GM04504 (cell line): Measurements from ENCODE around the gene RPL21.
"Not testable (repeated sequence)": the region's sequence is repeated elsewhere in the genome, so short reads cannot be mapped to it uniquely, and the experiment has no call there.

Source experiments
- DNase-seq: peaks from one replicate; pipeline ENCODE4 v3.0.0-alpha.2; 2012; ENCODE audit warnings: low read depth

Gene RPL21

DNA sequence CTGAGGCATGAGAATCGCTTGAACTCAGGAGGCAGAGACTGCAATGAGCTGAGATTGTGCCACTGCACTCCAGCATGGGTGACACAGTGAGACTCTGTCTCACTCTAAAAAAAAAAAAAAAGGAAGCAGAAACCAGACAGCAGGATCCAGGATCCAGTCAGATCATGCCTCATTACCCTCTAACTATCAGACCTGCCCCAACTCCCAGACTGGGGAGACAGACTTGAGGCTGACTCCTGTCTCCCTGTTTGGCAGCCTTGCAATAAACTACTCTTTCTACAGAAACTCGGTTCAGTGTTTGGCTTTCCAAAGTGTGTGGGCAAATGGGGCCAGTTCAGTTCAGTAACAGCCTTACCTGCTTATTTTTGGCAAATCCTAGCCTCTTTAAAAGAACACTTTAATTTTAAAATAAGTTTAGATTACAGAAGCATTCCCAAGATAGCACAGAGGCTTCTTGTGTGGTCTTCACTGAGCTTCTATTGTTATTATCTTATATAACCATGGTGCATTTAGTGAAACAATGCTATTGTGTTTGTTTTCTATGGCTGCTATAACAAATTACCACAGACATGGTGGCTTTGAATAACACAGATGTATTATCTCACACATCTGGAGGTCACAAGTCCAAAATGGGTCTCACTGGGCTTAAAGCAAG lies 37.8 kb downstream of the RPL21 start:
- no peak for DNase-seq

DNA sequence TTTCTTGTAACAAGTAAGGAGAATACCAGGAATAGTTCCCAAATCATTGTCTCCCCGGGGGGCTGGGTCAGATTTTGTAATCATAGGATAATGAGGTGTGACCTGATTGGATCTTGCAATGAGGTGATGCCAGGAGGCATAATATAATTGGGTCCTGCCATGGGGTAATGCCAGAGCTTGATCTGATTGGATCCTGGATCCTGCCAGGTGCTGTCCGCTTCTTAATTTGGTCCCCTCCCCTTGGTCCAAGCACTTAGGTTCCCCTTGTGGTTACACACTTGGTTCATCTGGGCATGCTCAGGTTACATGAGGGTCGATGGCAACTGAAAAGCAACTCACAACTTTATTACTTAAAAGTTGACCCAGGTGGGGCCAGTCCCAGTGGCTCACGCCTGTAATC lies 39.4 kb downstream of the RPL21 start:
- DNase-seq, result no peak

DNA sequence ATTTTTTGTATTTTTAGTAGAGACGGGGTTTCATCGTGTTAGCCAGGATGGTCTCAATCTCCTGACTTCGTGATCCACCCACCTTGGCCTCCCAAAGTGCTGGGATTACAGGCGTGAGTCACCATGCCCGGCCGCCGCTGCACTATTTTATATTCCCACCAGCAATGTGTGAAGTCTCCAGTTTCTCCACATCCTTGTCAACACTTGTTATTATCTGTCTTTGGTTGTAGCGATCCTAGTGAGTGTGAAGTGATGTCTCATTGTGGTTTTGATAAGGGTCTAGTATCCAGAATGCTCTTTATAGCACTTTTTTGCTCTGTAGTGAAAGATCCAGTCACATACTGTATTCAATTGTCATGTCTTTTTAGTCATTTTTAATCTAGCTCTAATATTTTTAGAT lies 40.6 kb downstream of the RPL21 start:
- not testable (repeated sequence) for DNase-seq

DNA sequence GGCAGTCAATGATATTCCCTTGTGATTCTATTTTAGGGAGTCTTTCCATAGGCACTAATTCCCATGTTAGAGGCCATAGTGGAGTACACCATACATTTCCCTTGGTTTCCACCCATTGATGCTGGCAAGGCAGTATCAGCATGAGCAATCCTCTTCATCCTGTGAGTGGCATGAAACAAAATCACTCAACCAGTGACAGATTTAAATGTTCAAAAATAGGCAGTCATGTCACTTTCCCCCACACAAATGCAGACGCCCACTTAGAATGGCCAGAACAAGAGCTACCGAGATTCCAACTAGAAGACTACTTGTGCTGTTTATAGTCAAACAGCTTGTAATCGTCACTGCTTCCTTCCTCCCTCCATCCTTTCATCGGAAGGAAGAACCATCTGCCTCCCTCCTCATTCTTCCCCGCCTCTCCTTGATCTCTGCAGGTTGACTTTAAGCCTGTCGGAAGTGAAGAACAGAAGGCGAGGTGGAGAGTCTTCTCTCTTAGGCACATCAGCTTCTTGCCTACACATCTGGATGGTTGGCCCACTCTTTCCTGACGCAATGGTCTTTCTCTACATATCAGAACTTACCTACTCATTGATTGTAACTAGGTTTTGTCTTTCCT lies 41.8 kb downstream of the RPL21 start:
- no peak for DNase-seq

DNA sequence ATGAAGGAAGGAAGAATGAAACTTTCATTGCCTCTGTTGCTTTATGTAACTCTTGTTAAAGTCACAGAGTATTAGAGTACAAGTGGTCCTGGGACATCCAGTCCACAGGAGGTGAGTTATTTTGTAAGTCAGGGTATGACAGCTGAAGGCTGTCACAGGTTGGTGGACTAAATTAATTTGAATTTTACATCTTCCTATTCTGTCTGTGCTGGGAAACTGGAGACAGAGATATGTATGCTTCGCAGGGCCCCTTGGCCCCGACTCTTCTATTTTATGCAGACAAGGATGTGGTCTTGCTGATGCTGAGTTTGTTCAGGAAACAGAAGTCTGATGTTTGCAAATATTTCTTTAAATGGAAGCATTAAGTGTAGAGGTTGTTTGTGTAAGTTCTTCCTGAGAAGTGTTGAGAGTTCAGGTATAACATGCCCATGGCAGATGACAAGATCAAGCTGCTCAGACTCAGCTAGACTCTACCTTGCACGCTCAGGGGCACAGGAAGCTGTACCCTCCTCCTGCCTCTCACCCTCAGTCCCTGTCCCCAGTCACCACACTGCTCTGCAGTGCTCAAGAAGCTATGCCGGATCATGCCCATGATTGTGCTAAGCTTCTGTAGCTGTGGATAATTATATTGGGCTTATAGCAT lies 42.6 kb downstream of the RPL21 start:
- no peak for DNase-seq

DNA sequence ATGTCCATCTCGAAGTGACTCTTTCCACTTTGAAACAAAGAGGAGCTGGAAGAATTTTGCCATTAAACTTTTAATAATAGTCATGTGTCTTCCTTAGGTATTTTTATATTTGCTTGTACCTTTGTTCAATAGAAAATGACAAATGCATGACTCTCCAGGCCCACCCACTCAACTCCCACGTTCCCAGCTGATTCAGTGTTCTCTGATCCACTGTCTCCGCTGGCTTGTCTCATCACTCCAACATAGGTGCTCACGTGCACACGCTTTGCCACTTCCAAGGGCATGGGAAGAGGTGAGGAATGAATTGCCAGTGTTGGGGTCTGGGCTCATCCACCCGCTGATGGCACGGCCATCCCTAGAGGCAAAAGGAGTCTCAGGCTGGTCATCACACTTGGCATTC lies 43.7 kb downstream of the RPL21 start:
- no peak for DNase-seq

DNA sequence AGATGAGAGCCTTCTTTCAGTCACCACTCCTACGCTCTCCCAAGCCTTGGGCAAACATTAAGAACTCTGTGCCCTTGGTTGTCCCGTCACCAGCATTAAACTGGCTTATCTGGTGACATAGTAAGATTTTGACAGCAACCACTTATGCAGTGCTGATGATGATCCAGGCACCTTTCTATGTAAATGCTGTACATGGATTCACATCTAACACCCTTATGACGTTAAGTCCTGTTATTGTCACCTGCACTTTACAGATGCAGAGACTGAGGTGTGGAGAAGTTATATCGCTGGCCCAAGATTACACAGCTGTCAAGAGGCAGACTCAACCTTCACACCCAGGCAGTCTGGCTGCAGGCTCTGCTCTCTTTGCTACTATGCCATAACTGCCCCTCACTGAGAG lies 44.3 kb downstream of the RPL21 start:
- DNase-seq, result no peak

DNA sequence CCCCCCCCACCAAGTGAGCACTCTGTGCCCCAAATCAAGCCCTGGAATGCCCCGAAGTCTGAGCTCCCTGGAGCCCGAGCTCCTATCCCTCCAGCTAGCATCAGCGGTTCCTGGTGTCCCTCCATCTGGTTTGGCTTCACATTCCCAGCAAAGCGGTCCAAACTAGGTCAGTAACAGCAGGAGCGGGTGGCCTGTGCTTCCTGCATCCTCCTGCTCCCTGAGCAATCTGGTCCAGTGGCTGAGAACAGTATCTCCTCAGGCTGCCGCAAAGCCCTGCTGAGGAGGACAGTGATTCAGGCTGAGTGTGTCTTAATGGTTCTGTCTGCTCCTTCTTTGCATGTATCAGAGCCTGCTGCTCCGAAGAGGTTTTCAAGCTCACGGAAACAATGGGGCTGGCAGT lies 45.1 kb downstream of the RPL21 start:
- no peak for DNase-seq

DNA sequence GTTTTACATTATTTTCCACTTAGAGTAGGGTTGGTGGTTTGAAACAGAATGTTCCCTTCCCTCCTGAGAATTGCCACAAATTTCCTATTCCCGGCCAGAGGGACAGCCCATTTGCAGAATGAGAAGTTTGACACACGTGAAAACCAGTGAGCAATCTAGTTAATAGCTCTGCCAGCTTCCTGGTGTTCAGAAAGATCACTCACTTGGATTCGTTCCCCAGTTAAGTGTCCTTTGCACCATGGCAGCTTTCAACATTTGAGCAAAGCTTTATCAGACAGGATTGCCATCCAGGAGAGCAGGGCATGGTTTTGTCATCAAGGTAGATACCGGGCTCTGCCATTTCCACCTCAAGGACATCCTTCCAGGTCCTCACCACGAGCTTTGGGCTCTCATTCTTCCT lies 47.5 kb downstream of the RPL21 start:
- DNase-seq, result no peak

DNA sequence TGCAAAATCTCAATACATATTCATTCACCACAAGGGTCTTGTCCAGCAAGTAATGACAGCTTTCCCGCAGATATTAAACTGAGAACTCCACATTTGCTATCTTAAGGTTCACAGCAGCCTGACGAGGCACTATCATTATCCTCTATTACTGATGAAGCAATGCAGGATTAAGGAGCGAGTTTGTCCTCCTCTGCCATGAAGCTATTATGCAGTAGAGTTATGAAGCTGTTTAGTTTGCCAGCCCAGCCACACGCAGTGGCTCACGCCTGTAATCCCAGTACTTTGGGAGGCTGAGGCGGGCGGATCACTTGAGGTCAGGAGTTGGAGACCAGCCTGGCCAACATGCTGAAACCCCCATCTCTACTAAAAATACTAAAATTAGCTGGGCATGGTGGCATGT lies 49.0 kb downstream of the RPL21 start:
- DNase-seq, result not testable (repeated sequence)

DNA sequence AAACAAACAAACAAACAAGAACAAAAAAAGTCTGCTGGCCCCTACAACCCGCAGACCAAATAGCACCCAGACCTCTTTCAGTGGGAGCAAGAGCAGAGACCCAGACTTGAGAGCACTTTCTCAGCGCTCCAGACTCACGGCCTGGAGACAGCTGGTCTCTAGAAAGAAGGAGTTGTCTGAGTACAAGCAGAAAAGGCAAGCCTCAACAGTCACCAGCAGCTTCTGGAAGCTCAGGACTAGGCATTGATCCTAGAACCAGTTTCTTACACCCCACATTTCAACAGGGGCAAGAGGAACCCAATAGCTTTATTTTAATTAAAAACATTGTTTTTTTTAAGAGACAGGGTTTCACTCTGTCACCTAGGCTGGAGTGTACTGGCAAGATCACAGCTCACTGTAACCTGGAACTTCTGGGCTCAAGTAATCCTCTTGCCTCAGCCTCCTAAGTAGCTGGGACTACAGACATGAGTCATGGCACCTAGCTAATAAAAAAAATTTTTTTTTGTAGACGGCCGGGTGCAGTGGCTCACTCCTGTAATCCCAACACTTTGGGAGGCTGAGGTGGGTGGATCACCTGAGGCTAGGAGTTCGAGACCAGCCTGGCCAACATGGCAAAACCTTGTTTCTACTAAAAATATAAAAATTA lies 49.7 kb downstream of the RPL21 start:
- no peak for DNase-seq

DNA sequence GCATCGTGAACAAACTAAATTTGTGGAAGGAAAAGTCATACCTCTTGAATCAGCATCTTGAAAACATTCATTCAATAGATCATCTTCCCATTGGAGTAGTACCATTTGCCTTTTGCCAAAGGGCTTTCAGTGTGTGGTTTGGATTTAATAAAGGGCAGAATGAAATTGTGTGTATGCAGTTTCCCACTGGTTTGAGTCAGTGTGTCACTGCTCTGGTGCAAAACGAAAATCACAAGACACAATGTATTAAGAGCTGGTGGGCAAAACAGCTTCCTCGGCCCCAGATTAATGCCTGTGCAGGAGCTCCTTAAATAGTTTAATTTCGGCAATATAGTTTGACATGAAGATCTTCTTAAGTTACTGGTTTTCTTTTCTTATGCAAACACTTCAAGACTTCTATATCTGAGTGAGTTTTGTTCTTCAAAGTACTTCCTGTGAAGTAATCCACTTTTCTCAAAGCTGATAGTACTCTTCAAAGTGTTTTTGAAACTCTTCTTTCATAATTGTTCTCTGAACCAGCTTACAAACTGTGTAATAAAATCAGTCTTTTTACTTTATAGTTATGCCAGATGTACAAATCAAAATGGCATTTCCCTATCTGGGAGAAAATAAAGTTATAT lies 51.4 kb downstream of the RPL21 start:
- DNase-seq, result no peak

DNA sequence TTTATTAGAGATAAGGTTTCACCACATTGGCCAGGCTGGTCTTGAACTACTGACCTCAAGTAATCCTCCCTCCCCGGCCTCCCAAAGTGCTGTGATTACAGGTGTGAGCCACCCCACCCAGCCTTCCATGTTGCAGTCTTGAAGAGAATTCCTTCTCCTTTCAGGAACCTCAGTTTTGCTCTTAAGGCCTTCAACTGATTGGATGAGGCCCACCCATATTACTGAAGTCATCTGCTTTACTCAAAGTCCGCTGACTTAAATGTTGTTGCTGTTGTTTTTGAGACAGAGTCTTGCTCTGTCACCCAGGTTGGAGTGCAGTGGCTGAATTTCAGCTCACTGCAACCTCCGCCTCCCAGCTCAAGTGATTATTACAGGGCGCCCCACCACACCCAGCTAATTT lies 52.7 kb downstream of the RPL21 start:
- no peak for DNase-seq

DNA sequence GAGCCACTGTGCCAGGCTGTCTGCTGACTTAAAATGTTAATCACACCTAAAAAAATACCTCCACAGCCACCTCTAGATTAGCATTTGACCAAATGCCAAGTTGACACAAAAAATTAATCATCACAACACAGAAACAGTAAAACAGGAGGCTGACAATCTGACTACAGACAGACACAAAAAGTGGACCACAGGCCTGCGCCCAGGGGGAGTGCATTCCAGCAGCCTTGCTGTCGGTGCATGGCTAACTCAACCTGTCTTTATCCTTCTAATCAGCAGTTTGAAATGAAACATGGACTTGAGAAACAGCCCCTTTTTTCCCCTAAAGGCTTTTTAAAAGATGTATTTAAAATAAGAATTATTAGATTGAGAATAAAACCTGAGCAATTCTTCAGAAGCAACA lies 53.3 kb downstream of the RPL21 start:
- DNase-seq, result no peak
